Activated CD4-positive, alpha-beta T cell treated with anti-CD3 and anti-CD28 coated beads, Interleukin-2, amount 50 U/mL, for 16 hours (primary cell): ENCODE data around the gene AVPR1A.
A peak's percentile ranks its signal among the peaks of the same experiment; 100 is the strongest.
"Not testable (repeated sequence)": the region's sequence is repeated elsewhere in the genome, so short reads cannot be mapped to it uniquely, and the experiment has no call there.

Experiments
- DNase-seq: peaks from one replicate; pipeline ENCODE4 v3.0.0-alpha.2; 2020

Gene AVPR1A

GRCh38 chr12:63150713-63151622 lies at the start of gene AVPR1A:
AVPR1A (minus strand) TSS chr12:63151201; CDS start chr12:63150836, 365 bp downstream.
- DNase-seq: no peak

DNA sequence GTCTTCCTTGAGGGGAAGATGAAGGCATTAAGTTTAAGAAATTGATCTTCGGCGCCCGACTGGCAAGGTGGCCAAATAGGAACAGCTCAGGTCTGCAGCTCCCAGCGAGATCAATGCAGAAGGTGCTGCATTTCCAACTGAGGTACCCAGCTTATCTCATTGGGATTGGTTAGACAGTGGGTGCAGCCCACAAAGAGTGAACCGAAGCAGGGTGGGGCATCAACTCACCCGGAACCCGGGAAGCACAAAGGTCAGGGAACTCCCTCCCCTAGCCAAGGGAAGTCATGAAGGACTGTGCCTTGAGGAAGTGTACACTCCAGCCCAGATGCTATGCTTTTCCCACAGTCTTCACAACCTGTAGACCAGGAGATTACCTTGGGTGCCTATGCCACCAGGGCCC lies 45.2 kb upstream of the AVPR1A start:
- DNase-seq: no peak

DNA sequence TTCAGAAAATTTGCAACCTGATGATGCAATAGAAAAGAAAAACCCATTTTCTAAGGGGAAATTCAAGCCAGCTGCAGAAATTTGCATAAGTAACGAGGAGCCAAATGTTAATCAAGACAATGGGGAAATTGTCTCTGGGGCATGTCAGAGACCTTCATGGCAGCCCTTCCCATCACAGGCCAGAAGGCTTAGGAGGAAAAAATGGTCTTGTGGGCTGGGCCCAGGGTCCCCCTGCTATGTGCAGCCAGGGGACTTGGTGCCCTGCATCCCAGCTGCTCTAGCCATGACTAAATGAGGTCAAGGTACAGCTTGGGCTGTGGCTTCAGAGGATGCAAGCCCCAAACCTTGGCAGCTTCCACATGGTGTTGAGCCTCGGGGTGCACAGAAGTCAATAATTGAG lies 28.2 kb upstream of the AVPR1A start:
- no peak for DNase-seq

- DNase-seq: no peak
Measured at GRCh38 chr12:63170321-63170720, 19.3 kb upstream of the AVPR1A start.

GRCh38 chr12:63167741-63168140 lies 16.7 kb upstream of the AVPR1A start:
- not testable (repeated sequence) for DNase-seq

DNA sequence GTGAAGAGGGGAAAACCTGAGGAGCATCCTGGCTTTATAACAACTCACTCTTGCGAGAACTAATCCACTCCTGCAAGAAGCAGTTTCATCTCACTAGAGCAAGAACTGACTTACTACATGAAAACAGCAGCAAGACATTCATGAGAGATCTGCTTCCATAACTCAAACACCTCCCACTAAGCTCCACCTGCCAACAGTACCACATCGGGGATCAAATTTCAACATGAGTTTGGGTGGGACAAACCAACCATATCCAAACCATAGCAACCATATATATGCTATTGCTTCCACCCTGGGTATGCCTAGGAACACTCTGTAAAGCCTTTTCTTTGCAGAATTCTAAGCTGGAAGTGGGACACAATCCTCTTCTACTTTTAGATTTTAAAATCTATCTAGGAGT lies 13.9 kb upstream of the AVPR1A start:
- DNase-seq: no peak

GRCh38 chr12:63163541-63163940 lies 12.5 kb upstream of the AVPR1A start:
- DNase-seq: no peak

DNA sequence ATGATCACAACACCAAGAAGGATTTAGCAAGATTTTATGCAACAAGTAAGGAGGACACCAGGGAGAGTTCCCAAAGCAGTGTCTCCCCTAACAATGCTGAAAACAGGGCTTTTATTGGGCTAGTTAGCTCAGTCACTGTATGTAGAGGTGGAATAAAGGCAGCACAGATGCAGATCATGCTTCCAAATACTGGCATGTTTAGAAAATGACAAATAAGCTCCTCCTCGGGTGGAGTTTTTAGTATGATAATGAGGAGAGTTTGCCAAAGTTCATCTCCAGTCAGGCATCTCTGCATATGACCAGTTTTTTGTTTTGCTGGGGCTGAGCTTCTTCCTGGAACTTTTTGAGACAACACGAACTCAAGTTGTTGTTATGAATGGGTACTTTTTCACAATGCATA lies 4.4 kb upstream of the AVPR1A start:
- no peak for DNase-seq

GRCh38 chr12:63154560-63154959 lies 3.6 kb upstream of the AVPR1A start:
- no peak for DNase-seq

GRCh38 chr12:63152321-63152700 lies 1.3 kb upstream of the AVPR1A start:
- DNase-seq: no peak

- peak; percentile 41 for DNase-seq
Measured at GRCh38 chr12:63151623-63152320, 771 bp upstream of the AVPR1A start.

DNA sequence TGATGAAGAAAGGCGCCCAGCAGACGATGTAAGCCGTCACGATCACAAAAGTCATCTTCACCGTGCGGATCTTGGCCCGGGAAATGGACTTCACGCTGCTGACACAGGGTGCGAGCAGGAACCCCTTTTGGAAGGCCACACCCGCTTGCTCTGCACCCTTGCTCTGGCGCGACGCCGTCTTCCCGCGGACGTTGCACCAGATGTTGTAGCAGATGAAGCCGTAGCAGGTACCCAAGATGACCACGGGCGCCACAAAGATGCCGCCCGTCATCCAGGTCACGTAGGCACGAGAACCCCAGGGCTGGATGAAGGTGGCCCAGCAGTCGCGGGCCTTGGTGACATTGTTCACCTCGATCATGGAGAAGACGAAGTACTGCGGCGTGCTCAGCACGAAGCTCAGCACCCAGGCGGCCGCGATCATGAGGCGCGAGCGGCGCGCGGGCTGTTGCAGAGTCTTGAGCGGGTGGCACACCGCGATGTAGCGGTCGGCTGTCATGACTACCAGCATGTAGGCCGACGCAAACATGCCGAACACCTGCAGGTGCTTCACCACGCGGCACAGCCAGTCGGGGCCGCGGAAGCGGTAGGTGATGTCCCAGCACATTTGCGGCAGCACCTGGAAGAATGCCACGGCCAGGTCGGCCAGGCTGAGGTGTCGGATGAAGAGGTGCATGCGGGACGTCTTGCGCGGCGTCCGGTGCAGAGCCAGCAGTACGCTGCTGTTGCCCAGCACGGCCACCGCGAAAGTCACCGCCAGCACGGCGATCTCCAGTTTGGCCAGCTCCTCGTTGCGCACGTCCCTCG lies 890 bp downstream of the AVPR1A start:
- no peak for DNase-seq

DNA sequence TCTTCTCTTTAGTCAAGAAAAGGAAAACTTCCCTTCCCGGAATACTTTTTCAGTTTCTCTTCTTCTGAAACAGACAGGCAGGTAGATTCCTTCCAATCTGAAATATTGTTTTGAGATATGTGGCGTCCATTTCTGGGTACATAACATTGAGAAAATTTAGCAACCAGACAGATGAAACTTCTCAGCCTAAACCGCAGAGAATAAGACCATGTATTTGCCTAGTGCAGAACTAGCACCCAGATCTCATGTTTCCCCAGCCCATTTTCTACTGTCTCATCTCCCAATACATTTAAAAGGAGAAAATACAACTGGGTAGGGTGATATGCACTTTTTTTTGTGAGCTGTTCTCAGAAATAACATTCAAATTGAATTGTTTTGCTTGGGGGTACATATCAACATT lies 6.4 kb downstream of the AVPR1A start:
- no peak for DNase-seq

GRCh38 chr12:63138488-63138887 lies 12.5 kb downstream of the AVPR1A start:
- DNase-seq: no peak

DNA sequence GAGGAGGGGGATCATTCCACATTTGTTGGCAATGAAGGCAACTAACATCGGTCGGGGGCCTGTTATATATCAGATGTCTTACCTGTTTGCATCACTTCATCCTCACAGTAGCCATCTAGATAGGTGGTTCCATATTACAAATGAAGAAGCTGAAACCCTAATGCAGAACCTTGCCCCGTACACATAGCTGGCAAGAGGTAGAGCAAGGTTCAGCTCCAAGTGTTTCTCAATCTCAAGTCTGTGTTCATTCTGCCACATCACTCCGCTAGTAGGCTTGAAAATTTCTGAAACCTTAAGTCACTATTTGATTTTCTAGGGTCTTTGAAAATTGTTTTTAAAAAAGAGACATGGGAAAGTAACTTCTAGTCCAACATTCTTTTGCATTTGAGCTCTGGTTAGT lies 17.0 kb downstream of the AVPR1A start:
- DNase-seq: no peak

DNA sequence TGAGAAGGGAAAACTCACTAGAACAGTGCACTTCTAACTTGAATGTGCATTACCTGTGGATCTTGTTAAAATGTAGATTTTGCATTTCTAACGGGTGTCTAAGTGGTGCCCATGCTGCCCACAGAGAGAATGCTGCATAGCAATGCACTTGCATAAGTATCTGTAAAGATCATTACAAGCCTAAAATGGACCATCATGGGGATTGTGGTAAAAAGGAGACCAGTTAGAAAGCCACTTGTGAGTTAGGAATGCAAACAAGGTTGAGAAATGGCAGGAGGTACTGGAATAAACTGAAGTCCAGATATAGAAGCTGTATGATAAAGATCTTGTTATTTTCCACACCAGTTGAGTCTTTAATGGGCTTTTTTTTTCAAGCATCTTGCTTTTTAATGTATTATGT lies 18.8 kb downstream of the AVPR1A start:
- no peak for DNase-seq

- no peak for DNase-seq
Measured at GRCh38 chr12:63129927-63130326, 21.1 kb downstream of the AVPR1A start.

DNA sequence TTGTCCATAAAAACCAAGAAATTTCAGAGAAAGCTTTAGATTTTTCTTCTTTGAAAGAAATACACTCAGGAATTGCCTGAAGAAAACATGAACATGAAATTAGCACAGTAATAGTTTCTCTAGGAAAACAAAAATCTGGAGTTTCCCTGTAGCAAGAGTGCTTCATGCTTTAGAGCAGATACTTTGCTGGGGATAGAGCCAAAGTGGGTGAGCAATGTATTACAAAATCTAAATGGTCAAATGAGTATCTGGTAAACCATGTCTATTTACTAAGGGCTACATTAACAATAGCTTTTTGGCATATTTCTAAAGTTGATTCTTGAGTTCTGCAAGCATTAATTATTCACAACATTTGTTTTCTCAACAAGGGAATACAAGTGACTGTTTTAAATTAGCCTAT lies 26.2 kb downstream of the AVPR1A start:
- DNase-seq: no peak

GRCh38 chr12:63103494-63104131 lies 47.4 kb downstream of the AVPR1A start:
- DNase-seq: peak; percentile 12

GRCh38 chr12:63101920-63102319 lies 49.1 kb downstream of the AVPR1A start:
- DNase-seq: no peak

DNA sequence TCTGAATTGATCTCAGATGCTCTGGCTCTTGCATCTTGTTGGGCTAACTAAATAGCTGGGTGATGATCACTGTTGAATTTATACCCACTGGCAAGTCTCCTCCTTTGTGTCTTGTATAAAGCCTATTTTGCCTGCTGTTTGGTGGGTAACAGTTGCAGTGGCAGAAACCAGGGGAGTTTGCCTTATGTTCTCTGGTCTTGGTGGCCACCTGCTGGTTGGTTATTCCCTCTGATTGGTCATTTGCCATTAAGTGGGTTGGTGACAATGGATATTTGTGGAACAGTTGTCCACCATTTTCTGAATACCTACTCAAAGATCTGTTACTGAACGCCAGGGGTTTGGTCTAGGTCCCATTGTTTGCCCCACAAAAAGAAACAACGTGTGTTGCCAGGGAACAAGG lies 52.1 kb downstream of the AVPR1A start:
- DNase-seq: no peak

GRCh38 chr12:63095369-63095980 lies 55.5 kb downstream of the AVPR1A start:
- DNase-seq: no peak
